PC-9 (cell line): ENCODE results near the gene GRAMD2B. TPM values are rescaled to one million over a fixed set of nuclear protein-coding genes. Genes with fewer than 3 reads are reported as not detected.
A peak's percentile ranks its signal among the peaks of the same experiment; 100 is the strongest.

Source experiments
- BruUV-seq: library from RNA; stranded (reverse); fragments of 400-500 nt; replicated peaks from 2 replicates; lab custom pipeline; 2021; lab: Mats Ljungman, UMichigan
- CTCF ChIA-PET: fragments of 300-600 bp; sonication (Branson Sonifier 250); formaldehyde crosslinking; loops from one replicate; lab custom pipeline; 2022; ENCODE audit warnings: antibody characterized with exemption; lab: Charles Lee
- POLR2A ChIA-PET: fragments of 300-600 bp; sonication (Branson Sonifier 250); formaldehyde crosslinking; loops from one replicate; lab custom pipeline; 2022; ENCODE audit warnings: antibody characterized with exemption; ENCODE audit not compliant: unreplicated experiment; lab: Charles Lee
- DNase-seq, 2 experiments: peaks; one replicate each; pipeline versions ENCODE4 v3.0.0 to v3.0.0-alpha.2; 2015 to 2022; ENCODE audit warnings: mixed read lengths in 1 of 2
- H2AFZ ChIP-seq: fragments of 200-600 bp; sonication (generic); 2 replicates; pipeline ENCODE4 v1.8.1; 2017; ENCODE audit warnings: antibody characterized with exemption
- H3F3A ChIP-seq: fragments of 200-600 bp; sonication (generic); 2 replicates; pipeline ENCODE4 v1.8.1; 2017; ENCODE audit warnings: antibody characterized with exemption, mild to moderate bottlenecking, low read depth; ENCODE audit not compliant: insufficient read depth
- H3K27ac ChIP-seq: fragments of 200-600 bp; sonication (generic); 2 replicates; pipeline ENCODE4 v1.6.1; 2016; ENCODE audit warnings: mixed run types
- H3K27me3 ChIP-seq: fragments of 200-600 bp; sonication (generic); 2 replicates; pipeline ENCODE4 v1.6.1; 2016; ENCODE audit warnings: low read depth, mixed run types; ENCODE audit not compliant: insufficient read depth
- H3K36me3 ChIP-seq: fragments of 200-600 bp; sonication (generic); 2 replicates; pipeline ENCODE4 v1.6.1; 2016; ENCODE audit warnings: low read depth, mixed run types
- H3K4me1 ChIP-seq: fragments of 200-600 bp; sonication (generic); replicated peaks from 2 replicates; pipeline ENCODE4 v1.6.1; 2016; ENCODE audit warnings: mixed run types; ENCODE audit not compliant: insufficient read depth
- H3K4me2 ChIP-seq: fragments of 200-600 bp; sonication (generic); 2 replicates; pipeline ENCODE4 v1.6.1; 2017; ENCODE audit warnings: mixed run types
- H3K4me3 ChIP-seq: fragments of 200-600 bp; sonication (generic); 2 replicates; pipeline ENCODE4 v1.6.1; 2016; ENCODE audit warnings: mixed run types
- H3K79me2 ChIP-seq: fragments of 200-600 bp; sonication (generic); 2 replicates; pipeline ENCODE4 v1.6.1; 2017; ENCODE audit warnings: low read depth, mixed run types
- H3K9me2 ChIP-seq: fragments of 200-600 bp; sonication (generic); 2 replicates; pipeline ENCODE4 v1.8.1; 2017; ENCODE audit warnings: mild to moderate bottlenecking; ENCODE audit not compliant: insufficient read depth
- H3K9me3 ChIP-seq: fragments of 200-600 bp; sonication (generic); 2 replicates; pipeline ENCODE4 v1.8.1; 2016; ENCODE audit warnings: low read depth; ENCODE audit not compliant: insufficient read depth
- H4K20me1 ChIP-seq: fragments of 200-600 bp; sonication (generic); 2 replicates; pipeline ENCODE4 v1.8.1; 2017; ENCODE audit not compliant: insufficient read depth
- EZH2 ChIP-seq: fragments of 200-600 bp; sonication (generic); IDR thresholded peaks from 2 replicates; pipeline ENCODE4 v1.8.0; 2017; ENCODE audit warnings: antibody characterized with exemption, low read depth
- intact Hi-C: fragments of 100-400 bp; cut with micrococcal nuclease; formaldehyde crosslinking; loops from one replicate; pipeline ENCODE4 v1.10.0; 2022; ENCODE audit not compliant: unreplicated experiment
- total RNA-seq: library from RNA; stranded (reverse); gene quantifications from 2 replicates; pipeline ENCODE4 v1.2.3, GENCODE V29; 2021
- TF ChIP-seq, protein P1 (sequence below): fragments of 200-600 bp; sonication (generic); conservative IDR thresholded peaks from 2 replicates; pipeline ENCODE4 v1.6.1; 2017; ENCODE audit warnings: mixed run types, antibody characterized with exemption, mild to moderate bottlenecking, moderate library complexity

GRAMD2B gene
- total RNA-seq, 1 experiment from 2014 or later = 10.0 TPM

DNA sequence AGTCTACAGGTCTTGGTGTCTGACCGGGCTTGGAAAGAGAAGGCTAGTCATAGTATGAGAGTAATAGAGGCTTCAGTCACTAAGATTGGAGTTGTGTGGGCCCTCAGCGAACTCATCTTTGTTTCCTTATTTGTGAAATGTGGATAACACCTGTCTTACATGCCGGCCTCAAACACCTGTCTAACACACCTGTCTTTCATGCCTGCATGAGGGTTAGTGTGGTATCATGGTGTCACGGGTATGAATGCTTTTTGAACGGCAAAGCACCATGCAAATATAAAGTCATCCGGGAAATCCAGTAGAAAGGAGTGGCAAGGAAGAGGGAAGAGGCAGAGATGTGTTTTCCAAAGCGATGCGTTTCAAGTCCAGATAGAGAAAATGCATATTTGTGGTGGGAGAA, 25.5 kb downstream of the GRAMD2B start:
- H3K4me3 ChIP-seq = no peak overlapping the region
- no peaks in the 10 kb centered on the region for H3K79me2 ChIP-seq
- ChIA-PET CTCF (no interaction called here), POLR2A (no interaction called here)
- no peaks in the 10 kb centered on the region for H3K36me3 ChIP-seq
- H4K20me1 ChIP-seq = no peaks in the 10 kb centered on the region
- no peaks in the 10 kb centered on the region for H3K27me3 ChIP-seq
- H3K9me3 ChIP-seq = 0 out of 2 replicates have a peak, but pooled peaks cover 6% of the 10 kb centered on the region
- no peak overlapping the region for H2AFZ ChIP-seq
- H3K9me2 ChIP-seq = no peaks in the 10 kb centered on the region
- H3K4me1 ChIP-seq = peaks cover 17% of the 10 kb centered on the region
- intact Hi-C loops = no loop called here
- no peak overlapping the region for H3K27ac ChIP-seq
- BruUV-seq = no TSS peak
- no peak for DNase-seq
- TF ChIP-seq, protein P1, sequence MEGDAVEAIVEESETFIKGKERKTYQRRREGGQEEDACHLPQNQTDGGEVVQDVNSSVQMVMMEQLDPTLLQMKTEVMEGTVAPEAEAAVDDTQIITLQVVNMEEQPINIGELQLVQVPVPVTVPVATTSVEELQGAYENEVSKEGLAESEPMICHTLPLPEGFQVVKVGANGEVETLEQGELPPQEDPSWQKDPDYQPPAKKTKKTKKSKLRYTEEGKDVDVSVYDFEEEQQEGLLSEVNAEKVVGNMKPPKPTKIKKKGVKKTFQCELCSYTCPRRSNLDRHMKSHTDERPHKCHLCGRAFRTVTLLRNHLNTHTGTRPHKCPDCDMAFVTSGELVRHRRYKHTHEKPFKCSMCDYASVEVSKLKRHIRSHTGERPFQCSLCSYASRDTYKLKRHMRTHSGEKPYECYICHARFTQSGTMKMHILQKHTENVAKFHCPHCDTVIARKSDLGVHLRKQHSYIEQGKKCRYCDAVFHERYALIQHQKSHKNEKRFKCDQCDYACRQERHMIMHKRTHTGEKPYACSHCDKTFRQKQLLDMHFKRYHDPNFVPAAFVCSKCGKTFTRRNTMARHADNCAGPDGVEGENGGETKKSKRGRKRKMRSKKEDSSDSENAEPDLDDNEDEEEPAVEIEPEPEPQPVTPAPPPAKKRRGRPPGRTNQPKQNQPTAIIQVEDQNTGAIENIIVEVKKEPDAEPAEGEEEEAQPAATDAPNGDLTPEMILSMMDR = no peak
- TF ChIP-seq EZH2 = no peak
- no peaks in the 10 kb centered on the region for H3F3A ChIP-seq
- H3K4me2 ChIP-seq = no peak overlapping the region

- ChIA-PET CTCF (no interaction called here), POLR2A (no interaction called here)
- H3K9me2 ChIP-seq = no peaks in the 10 kb centered on the region
- no peak overlapping the region for H3K4me3 ChIP-seq
- no peaks in the 10 kb centered on the region for H3K36me3 ChIP-seq
- no TSS peak for BruUV-seq
- intact Hi-C loops = no loop called here
- DNase-seq = no peak
- TF ChIP-seq EZH2 = no peak
- TF ChIP-seq, protein P1 = no peak
- H3K27me3 ChIP-seq = no peaks in the 10 kb centered on the region
- 0 out of 2 replicates have a peak, but pooled peaks cover 4% of the 10 kb centered on the region for H3K9me3 ChIP-seq
- peaks cover 17% of the 10 kb centered on the region for H3K4me1 ChIP-seq
- no peak overlapping the region for H3K4me2 ChIP-seq
- no peaks in the 10 kb centered on the region for H3F3A ChIP-seq
- H4K20me1 ChIP-seq = no peaks in the 10 kb centered on the region
- H3K27ac ChIP-seq = 0 out of 2 replicates have a peak overlapping the region, but pooled peaks have one; percentile 7
- H3K79me2 ChIP-seq = no peaks in the 10 kb centered on the region
- H2AFZ ChIP-seq = no peak overlapping the region
Observed at GRCh38 chr5:126449751-126450271, 26.6 kb downstream of the GRAMD2B start.

GRCh38 chr5:126450346-126450745, 27.1 kb downstream of the GRAMD2B start:
- H3K9me2 ChIP-seq = no peaks in the 10 kb centered on the region
- peaks cover 17% of the 10 kb centered on the region for H3K4me1 ChIP-seq
- no peaks in the 10 kb centered on the region for H3K27me3 ChIP-seq
- H3K4me2 ChIP-seq = no peak overlapping the region
- H3K9me3 ChIP-seq = no peaks in the 10 kb centered on the region
- DNase-seq = no peak
- intact Hi-C loops = no loop called here
- ChIA-PET POLR2A (no interaction called here), CTCF (no interaction called here)
- no peaks in the 10 kb centered on the region for H4K20me1 ChIP-seq
- TF ChIP-seq, protein P1 = no peak
- no peak for TF ChIP-seq EZH2
- no peaks in the 10 kb centered on the region for H3F3A ChIP-seq
- no peak overlapping the region for H3K4me3 ChIP-seq
- no peak overlapping the region for H2AFZ ChIP-seq
- H3K36me3 ChIP-seq = no peaks in the 10 kb centered on the region
- no peaks in the 10 kb centered on the region for H3K79me2 ChIP-seq
- no TSS peak for BruUV-seq
- H3K27ac ChIP-seq = no peak overlapping the region
